SK-N-MC (cell line): Measurements from ENCODE around the gene JAG1.

Experiments used
- EZH2 ChIP-seq: fragments of 200-600 bp; sonication (generic); IDR thresholded peaks from one replicate; pipeline ENCODE4 v1.6.1; 2017; ENCODE audit warnings: antibody characterized with exemption
- FOXP2 ChIP-seq: optimal IDR thresholded peaks from 2 replicates; pipeline ENCODE3; 2011; ENCODE audit warnings: mild to moderate bottlenecking, moderate library complexity; ENCODE audit not compliant: insufficient read depth; ENCODE audit errors: extremely low read length, control extremely low read depth
- POLR2AphosphoS5 ChIP-seq: IDR thresholded peaks from 2 replicates; pipeline ENCODE4 v1.6.1; 2012; ENCODE audit warnings: mild to moderate bottlenecking, low read depth, low read length, borderline replicate concordance

- TF ChIP-seq POLR2AphosphoS5 (no peak), EZH2 (no peak), FOXP2 (no peak)
Observed at GRCh38 chr20:10699941-10700340, 26.1 kb upstream of the JAG1 start.
